CD4-positive, alpha-beta T cell treated with Interleukin-4 for 4 hours (primary cell): ENCODE results near the gene DIP2C.
"Not testable (repeated sequence)": the region's sequence is repeated elsewhere in the genome, so short reads cannot be mapped to it uniquely, and the experiment has no call there.

Source experiments
- DNase-seq: peaks from one replicate; pipeline ENCODE4 v3.0.0-alpha.2; 2020

The DIP2C gene

DNA sequence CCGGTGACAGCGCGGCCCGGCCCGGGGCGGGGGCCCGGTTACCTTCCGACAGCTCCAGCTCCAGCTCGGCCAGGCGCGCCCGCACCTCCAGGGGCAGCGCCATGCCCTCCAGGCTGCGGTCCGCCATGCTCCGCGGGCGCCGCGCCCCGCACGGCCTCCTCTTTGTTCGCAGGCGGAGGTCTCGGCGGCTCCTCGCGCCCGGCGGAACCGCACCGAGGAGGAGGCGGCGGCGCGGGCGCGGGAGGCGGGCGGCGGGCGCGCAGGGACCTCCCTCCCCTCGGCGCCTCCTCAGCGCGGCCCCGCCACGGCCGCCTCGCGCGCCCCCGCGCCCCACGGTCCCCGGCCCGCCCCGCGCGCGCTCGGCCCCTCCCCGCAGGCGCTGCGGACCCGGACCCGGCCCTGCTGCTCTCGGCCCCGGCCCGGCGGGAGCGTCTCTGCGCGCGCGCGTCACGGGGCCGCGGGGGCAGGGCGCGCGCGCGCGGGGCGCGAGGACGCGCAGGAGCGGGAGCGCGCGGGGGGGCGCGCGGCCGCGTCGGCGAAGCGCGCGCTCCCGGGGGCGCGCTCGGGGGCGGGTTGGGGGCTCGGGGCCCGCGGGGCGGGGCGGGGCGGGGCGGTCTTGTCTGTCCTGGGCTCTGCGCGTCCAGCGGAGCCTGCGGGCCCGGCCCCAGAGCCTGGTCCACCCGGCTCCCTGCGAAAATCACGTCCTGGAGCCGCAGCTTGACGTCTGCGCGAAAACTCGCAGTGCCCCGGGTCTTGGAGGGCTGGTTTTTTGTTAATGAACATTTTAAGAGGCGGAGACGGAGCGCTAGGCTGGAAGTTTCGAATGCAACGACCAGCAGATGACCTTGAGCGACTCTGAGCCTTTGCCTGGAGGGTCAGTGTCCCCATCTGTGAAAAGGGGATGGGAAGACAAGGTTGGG, at the start of gene DIP2C:
Gene DIP2C, minus strand, starts transcription at position 217 of the 920 bp plus-strand sequence. Its CDS starts 90 bp downstream, at position 127.
- no peak for DNase-seq

- no peak for DNase-seq
Observed at GRCh38 chr10:734481-734880, 45.0 kb upstream of the DIP2C start.

GRCh38 chr10:733086-733485, 43.6 kb upstream of the DIP2C start:
- DNase-seq, result no peak

DNA sequence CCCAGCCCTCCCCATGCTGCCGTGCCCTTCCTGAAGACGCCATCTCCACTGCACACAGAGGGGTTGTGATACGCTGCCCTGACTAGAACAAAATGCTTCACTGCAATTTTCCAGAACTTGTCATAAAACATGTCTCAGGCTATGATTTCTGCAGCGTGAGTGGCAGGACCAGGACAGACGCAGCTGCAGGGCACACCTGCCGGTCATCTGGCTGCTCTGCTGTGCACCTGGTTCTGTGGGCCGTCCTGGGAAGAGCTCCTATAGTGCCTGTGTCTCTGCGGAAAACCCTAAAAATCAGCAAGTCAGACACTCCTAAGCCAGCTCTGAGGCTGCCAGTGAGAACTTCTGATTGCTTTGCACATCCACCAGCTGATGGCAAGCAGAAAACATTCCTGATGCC, 39.7 kb upstream of the DIP2C start:
- no peak for DNase-seq

- DNase-seq, result no peak
Observed at GRCh38 chr10:728603-729002, 39.1 kb upstream of the DIP2C start.

- no peak for DNase-seq
Observed at GRCh38 chr10:727162-727790, 37.8 kb upstream of the DIP2C start.

DNA sequence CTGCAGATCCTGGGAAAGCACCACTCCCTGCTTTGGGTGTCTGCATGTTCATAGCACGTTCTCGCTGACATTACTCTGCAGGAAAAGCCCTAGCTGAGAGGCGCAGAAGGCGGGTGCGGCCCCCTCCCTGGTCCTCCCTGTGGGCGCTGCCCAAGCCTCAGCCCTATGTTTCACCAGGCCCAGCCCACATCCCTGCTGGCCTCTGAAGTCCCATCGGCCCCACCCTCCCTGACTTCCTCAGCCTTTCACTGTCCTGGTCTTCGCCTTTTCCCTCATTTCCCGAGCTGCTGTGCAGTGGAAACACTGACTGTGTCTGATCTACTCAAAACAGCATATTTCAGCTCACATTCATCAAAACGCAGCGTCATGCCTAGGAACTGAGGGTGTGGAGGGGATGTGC, 36.3 kb upstream of the DIP2C start:
- DNase-seq, result no peak

GRCh38 chr10:725302-725701, 35.8 kb upstream of the DIP2C start:
- no peak for DNase-seq

DNA sequence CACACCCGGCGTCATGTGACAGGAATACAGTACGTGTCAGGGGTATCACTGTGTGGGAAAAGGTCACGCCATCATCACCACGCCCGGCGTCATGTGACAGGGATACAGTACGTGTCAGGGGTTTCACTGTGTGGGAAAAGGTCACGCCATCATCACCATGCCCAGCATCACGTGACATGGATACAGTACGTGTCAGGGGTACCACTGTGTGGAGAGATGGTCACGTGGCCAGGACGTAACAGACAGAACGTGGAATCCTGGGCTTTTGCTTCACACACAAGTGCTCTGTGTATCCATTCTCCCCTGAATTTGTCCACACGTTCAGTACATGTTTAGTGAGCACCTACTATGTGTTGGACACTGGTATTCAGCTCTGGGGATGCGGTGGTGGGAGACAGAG, 34.5 kb upstream of the DIP2C start:
- no peak for DNase-seq

DNA sequence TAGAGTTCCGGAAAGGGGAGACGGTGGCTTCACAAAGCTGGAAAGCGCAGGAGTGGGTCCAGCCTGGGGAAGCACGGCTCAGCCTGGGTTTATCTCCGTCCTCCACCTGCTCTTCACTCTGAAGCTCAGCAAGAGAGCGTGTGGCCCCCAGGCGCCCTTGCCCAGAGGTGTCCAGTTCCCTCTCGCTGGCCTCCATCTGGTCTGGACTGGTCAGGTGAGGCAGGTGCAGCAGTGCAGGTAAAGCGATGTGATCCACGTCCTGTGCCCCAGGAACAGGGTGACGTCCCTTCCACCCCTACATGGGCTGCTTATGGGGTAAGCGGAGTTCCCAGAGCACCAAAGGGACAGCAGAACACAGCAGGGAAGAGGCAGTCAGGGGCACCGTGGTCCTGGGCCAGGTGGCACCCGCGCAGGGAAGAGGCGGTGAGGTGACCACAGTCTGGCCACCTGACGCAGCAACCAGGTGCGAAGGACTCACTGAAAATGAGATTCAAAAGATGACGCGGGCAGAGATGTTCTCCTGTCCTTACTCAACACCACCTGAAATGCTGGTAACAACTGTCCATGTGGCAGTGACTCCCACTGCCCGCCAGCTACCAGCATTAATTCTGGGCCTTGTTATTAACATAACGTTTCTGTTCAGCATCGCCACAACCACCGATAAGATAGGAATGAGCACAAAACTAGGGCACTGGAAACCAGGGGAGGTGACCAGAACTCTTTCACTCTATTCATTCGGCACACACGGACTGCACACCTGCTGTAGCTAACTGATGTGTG, 33.0 kb upstream of the DIP2C start:
- no peak for DNase-seq

- no peak for DNase-seq
Observed at GRCh38 chr10:718143-718700, 28.8 kb upstream of the DIP2C start.

DNA sequence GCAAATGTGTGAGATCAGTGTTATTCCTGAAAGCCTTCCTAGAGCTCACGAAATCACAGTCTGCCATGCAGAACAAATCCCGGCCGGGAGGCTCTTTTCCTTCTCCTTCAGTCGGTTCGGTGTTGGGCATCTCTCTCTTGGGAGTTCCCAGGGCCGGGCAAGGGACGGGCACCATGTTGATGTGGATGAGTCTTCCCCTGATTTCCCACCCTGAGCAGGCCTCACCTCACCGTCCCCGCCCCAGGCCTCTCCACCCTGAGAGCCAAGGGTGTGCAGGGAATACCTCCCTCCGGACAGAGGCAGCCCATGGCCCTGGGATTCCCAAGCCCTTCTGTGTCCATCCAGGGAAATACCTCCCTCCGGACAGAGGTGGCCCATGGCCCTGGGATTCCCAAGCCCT, 28.0 kb upstream of the DIP2C start:
- DNase-seq, result no peak

DNA sequence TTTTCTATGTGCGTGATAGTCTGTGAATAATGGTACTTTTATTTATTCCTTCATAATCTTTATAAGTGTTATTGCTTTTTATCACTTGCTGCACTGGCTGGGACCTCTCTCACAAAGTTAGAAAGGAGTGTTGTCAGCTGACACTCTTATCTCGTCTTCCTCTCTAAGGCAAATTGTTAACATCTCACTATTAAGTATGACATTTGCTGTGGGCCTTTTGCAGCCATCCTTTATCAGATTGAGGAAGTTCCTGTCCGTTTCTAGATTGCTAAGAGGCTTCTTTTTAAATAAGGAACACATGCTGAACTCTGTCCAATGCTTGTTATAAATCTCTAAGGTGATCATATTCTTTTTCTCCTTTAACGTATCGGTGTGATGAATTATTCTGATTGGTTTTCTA, 27.4 kb upstream of the DIP2C start:
- no peak for DNase-seq

DNA sequence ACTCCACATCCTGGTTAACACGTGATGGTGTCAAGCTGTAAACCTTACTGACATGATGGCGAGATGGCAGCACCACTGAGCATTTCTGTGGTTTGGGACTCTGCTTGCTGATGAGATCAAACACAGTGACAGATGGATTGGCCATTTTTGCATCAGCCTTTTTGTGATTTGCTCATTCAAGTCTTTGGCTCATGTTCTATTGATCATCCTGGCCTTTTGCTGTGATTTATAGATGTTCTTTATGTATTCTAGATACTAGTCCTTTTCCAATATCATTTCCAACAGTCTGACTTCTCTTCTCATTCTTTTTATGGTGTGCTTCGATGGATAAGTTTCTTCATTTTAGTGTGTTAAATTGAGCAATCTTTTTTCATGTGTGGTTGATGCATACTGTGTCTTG, 24.7 kb upstream of the DIP2C start:
- DNase-seq, result no peak

- no peak for DNase-seq
Observed at GRCh38 chr10:712575-712974, 23.1 kb upstream of the DIP2C start.

DNA sequence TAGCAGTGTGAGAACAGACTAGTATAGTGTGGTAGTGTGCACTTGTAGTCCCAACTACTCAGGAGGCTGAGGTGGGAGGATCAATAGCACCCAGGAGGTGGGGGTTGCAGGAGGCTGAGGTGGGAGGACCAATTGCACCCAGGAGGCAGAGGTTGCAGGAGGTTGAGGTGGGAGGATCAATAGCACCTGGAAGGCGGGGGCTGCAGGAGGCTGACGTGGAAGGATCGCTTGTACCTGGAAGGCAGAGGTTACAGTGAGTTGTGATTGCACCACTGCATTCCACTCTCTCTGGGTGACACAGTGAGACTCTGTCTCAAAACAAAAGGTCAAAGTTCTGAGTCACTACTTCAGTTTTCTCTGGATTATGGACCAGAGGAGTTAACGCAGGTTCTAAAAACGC, 22.6 kb upstream of the DIP2C start:
- DNase-seq, result no peak

- DNase-seq, result no peak
Observed at GRCh38 chr10:707861-708260, 18.4 kb upstream of the DIP2C start.

DNA sequence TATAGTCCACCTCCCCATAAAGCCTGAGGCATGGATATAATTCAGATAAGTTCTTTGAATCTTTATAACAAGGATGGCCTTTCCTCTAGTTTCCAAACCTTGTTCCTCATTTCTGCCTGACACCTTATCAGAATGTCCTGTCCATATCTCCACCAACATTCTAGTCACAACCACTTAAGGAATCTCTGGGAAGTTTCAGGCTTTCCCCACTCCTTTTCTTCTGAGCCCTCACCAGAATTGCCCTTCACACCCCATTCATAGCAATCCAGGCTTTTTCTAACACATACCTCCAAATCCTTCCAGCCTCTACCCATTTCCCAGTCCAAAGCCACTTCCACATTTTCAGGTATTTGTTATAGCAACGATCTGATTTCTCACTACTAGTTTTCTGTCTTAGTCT, 18.0 kb upstream of the DIP2C start:
- no peak for DNase-seq

DNA sequence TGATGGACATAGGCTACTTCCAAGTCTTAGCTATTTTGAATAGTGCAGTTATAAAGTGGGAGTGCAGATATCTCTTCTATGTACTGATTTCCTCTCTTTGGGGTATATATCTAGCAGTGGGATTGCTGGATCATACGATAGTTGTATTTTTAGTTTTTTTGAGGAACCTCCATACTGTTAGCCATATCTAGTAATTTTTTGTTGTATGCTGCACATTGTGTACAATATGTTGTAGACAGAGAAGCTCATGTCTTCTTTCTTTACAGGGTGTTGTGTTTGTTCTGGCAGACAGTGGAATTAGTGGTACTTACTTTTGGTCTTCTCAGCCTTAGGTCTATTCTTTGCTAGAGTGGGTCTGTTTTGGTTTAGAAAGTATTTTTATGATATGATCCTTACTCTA, 13.7 kb upstream of the DIP2C start:
- DNase-seq, result no peak

GRCh38 chr10:700183-700582, 10.7 kb upstream of the DIP2C start:
- DNase-seq, result not testable (repeated sequence)

GRCh38 chr10:697097-697875, 7.8 kb upstream of the DIP2C start:
- no peak for DNase-seq

DNA sequence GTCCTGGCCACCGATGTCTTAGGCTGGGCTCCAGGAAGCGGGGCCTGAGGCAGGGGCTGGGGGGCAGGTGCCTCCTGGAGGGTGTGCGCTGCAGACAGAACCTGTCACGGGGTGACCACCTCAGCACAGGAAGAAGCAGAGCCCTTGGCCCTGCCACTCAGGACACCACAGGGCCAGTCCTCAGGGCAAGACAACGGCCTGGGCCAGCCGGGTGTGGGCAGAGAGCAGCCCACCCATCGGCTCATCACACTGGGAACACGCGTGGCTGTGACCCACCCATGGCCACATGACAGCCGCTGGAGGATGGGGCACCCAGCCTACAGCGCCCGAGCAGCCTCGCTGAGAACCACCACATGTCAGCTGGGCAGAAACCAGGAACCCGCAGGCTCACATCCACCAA, 5.9 kb upstream of the DIP2C start:
- DNase-seq, result no peak

GRCh38 chr10:693506-693905, 4.0 kb upstream of the DIP2C start:
- DNase-seq, result no peak
